Stimulated activated CD4-positive, alpha-beta T cell treated with anti-CD3 and anti-CD28 coated beads, TNF-alpha, amount 100 ng/mL, for 4 hours (primary cell): ENCODE results near the gene RABGGTA.
"Not testable (repeated sequence)": the region's sequence is repeated elsewhere in the genome, so short reads cannot be mapped to it uniquely, and the experiment has no call there.

Experiments used
- DNase-seq, 3 experiments: peaks; one replicate each; pipeline ENCODE4 v3.0.0-alpha.2; 2020; ENCODE audit warnings: low read depth in 3 of 3

Gene RABGGTA

GRCh38 chr14:24261256-24261968 is 10.0 kb downstream of the RABGGTA start:
- no peak for DNase-seq

DNA sequence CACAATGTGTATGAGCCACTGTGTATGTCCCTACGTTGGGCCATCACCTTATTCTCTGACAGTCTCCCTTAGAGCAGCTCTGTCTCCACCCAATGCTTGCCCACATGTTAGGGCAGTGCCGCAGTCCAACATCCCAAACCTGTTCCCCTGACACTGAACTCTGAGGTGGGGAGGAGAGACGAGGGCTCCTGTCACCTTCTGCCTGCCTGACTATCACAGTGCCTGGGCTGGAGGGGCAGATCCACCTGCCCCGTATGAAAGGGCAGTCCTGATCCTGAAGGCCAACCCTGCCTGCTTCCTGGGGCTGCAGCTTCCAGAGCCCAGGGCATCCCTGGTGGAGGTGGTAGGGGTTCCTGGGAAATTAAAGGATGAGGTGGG is 10.6 kb downstream of the RABGGTA start:
- no peak for DNase-seq

- no peak for DNase-seq
Measured at GRCh38 chr14:24260026-24260779, 11.2 kb downstream of the RABGGTA start.

GRCh38 chr14:24259282-24260025 is 11.9 kb downstream of the RABGGTA start:
- no peak for DNase-seq

DNA sequence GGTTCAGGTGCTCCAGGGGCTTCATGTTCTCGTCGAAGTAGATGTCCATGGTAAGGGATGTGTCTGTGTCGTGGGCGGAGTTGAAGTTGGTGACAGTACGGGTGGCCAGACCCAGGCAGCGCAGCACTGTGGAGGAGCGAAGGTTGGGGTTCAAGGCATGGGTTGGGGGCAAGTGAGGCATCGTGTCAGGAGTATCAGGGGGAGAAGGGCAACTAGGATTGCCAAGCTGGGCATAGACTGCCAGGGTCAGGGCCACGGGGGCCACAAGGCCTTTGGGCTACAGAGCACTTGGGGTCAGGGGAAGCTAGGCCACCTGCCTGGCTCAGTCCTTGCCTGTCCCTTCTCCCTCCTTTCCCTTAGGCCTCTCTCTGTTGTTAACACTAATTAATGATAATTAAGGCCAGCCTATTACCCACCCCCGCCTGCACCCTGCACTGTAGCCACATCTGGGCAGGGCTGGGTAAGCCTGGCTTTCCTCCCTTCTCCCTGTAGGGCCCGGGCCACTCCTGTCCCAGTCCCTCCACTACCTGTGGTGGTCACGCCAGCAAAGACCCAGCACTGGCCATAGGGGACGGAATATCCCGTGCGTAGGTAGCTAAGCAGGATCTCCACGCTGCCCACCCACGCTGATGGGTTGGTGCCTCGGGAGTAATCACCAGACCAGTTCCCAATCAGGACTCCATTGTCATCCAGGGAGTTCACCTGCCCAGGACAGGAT is 12.7 kb downstream of the RABGGTA start:
- no peak for DNase-seq

GRCh38 chr14:24258119-24258518 is 13.3 kb downstream of the RABGGTA start:
- DNase-seq: no peak

GRCh38 chr14:24256960-24257359 is 14.4 kb downstream of the RABGGTA start:
- no peak for DNase-seq

DNA sequence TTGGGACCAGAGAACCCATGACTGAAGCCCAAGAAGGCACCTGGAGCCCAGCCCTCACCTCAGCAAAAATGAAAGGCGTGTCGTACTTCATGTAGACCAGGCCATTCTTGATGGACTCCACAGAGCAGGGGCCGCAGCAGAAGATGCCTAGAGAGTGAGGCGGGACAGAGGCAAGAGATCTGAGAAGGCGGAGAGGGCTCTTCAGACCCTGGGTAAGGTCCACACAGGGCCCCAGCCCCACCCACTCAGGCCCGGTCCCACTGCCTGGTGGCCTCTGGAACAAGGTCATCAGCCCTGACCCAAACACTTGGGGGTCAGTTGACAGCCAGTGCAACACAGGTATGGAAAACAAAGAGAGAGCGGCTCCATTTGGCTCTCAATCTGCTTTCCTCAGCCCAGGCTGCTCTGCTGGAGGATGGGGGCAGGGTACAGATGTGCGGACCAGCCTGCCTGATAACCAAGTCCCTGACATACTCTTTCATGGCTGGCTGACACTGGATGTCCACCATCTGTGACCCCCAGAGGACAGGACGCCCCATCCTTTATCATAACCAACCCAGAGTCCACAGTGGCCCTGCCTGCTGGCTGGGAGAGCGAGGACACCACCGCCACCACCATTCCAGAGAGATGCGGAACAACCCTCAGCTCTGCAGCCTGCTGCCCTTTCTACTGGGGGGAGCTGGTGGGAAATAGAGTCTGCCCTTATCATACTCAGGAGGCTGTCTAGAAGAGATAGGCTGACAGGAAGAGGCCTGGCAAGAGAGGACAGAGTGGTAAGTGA is 15.3 kb downstream of the RABGGTA start:
- no peak for DNase-seq

DNA sequence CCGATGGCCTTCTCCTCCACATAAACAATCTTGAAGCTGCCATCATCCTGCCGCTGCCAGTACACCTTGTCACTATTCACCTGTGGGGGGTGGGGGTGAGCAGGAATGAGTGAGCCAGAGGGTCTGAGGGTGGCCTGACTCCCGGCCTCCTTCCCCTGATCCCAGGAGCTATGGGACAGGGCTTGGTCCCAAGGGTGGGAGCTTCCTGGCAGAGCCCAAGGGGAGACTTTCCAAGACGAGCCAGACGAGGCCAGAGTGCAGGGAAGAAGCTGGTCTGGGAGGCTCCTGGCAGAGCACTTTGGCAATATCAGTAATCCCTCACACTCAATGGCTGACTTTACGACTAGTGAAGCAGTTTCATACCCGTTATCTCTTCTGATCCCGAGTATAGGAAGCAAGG is 16.0 kb downstream of the RABGGTA start:
- no peak for DNase-seq

DNA sequence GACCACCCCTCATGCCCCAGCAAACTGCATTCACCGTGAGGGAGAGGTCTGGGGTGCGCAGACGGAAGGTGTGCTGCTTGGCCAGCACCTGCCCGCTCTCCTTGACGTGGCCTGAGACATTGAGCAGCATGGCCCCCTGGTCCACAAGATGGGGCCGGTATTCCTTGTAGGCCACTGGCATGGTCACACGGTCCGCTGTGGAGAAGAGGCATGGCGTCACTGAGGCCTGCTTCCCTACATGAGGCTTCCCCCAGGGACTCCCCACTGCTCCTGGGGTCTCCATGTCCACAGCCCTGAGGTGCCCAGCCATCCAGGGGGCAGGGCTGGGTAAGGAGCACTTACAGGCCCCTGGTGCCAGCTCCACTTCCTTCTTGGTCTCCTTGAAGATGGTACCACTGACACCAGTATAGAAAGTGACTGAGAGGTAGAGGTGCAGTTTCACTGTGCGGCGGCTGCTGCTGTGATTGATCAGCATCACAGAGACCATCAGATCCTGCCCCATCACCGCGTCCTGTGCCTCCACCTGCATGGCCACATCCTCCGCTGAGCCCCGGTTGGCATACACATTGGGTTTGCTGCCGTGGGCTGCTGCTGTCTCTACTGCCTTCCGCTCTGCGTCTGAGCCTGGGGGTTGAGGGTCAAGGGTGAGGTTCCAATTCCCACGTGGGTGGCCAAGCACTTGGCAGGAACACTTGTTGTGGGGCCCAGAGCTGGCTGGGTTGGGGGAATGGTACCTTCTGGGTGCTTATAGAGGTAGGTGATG is 16.6 kb downstream of the RABGGTA start:
- DNase-seq: no peak

GRCh38 chr14:24253936-24254335 is 17.5 kb downstream of the RABGGTA start:
- no peak for DNase-seq

DNA sequence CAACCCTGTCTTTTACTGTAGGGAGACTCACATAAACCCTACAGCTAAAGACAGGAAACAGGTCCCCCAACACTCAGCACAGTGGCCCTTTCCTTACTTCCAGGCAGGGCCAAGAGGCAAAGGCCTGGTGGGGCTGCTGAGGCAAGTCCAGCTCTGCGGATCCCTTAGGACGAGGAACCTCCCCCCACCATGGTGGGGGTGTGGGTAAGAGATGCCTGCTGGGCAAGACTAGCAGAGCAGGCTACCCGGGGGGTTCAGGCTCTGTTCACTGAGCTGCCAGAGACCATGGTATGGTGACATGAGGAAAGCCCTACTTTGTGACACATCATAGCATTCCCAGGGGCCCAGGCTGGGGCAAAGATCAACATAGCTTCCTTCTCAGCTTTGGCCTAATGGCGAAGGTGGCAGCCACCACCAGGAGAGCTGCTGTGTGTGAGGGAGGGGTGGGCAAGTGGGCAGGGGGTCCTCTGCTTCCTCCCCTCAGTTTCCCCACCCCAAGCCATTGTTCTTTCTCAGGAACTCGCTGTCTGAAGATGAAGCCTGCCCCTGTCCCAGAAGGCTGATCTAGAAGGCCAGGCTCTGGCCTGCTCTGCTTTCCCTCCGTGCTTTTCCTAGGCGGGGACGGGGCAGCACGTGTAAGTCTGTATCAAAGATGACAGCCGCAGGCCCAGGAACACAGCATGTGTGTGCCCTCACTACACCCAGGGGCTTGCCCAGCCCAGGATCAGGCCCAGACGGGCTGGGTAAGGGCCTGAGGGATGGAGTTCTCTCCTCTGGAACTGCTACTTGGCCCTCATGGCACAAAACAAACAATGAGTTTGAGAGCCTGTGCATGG is 18.9 kb downstream of the RABGGTA start:
- no peak for DNase-seq

- DNase-seq: no peak
Measured at GRCh38 chr14:24251880-24252288, 19.5 kb downstream of the RABGGTA start.

- DNase-seq: no peak
Measured at GRCh38 chr14:24250354-24250753, 21.0 kb downstream of the RABGGTA start.

DNA sequence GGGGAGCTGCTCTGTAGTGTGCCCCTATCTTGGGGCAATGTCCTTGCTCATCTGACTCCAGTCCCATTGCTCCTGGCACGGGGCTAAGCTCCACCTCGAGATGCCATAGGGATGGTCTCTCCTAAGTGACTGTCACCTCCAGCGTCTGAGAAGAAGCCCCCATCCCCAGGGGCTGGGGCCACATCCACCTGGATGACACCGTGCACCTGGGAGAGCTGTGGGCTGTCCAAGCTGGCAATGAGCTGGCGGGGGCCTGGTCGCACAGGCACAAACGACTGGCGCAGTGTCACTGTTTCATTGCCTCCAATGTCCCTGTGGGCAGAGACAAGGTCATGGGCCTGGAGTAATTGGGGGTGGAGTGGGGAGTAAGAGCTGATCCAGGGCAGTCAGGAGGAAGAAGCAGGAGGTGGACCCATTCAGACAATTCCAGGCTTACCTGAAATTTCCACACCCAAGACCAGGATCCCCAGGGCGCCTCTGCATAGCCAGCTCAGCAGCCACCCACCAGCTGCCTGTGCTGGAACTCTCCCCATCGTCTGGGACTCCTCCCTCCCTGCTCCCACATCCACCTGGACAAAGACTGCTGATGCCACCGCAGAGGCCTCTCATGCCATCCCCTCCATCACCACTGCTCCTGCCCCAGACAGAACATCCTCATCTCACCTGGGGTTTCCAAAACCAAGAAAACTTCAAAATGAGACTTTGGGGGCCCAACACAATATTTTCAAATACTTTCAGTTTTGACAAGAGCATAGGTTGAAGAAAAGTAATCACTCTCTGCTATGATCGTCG is 22.0 kb downstream of the RABGGTA start:
- no peak for DNase-seq

DNA sequence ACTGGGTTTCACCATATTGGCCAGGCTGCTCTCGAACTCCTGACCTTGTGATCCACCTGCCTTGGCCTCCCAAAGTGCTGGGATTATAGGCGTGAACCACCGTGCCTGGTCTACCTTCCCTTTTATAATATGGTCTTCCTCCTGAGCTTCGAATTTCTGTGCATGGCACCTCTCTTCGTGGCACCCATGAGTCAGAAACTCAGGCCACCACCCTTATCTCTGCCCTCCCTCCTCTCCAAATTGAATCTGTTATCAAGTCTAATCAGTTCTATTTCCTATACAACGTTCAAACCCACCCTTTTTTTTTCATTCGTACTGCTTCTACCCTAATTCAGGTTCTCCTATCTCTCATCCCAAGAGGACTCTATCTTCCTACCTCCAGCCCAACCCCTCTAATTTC is 24.0 kb downstream of the RABGGTA start:
- DNase-seq: no peak

DNA sequence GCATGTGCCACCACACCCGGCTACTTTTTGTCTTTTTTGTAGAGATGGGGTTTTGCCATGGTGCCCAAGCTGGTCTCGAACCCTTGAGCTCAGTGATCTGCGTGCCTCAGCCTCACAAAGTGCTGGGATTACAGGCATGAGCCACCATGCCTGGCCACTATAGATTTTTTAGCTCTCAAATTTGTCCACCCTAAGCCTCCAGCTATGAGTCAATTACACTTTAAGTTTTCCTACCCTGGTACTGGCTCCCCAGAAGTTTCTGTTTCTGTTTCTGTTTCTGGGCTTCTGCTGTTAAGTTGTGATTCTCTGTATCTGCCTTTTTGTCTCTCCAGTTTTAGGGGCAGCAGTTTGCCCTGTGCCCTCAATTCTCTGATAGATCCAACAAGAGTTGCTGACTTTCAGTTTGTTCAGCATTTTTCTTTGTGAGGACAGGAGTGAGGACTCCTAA is 24.6 kb downstream of the RABGGTA start:
- no peak for DNase-seq

GRCh38 chr14:24245350-24245749 is 26.0 kb downstream of the RABGGTA start:
- DNase-seq: not testable (repeated sequence)
